Fibroblast of lung (primary cell): ENCODE results near the gene PIGZ. TPM values are rescaled to one million over a fixed set of nuclear protein-coding genes. Genes with fewer than 3 reads are reported as not detected.

Experiments used
- DNase-seq, 2 donors: peaks; one replicate each; pipeline versions ENCODE4 v3.0.0 to v3.0.0-alpha.2; 2010; ENCODE audit warnings: low read depth in 2 of 2
- H2AFZ ChIP-seq: 2 replicates; pipeline ENCODE4 v1.5.1; 2012; ENCODE audit warnings: low read length, control low read depth, inconsistent platforms
- H3K27ac ChIP-seq: 2 replicates; pipeline ENCODE4 v1.5.1; 2011; ENCODE audit warnings: low read length, control low read depth; ENCODE audit not compliant: insufficient read depth
- H3K27me3 ChIP-seq: 2 replicates; pipeline ENCODE4 v1.5.1; 2011; ENCODE audit warnings: mild to moderate bottlenecking, low read length; ENCODE audit not compliant: control insufficient read depth, insufficient read depth
- H3K36me3 ChIP-seq: 2 replicates; pipeline ENCODE4 v1.5.1; 2011; ENCODE audit warnings: low read length; ENCODE audit not compliant: control insufficient read depth, insufficient read depth
- H3K4me1 ChIP-seq: 2 replicates; pipeline ENCODE4 v1.5.1; 2011; ENCODE audit warnings: low read length; ENCODE audit not compliant: control insufficient read depth, insufficient read depth; ENCODE audit errors: extremely low read depth
- H3K4me2 ChIP-seq: 2 replicates; pipeline ENCODE4 v1.5.1; 2011; ENCODE audit warnings: low read length, control low read depth; ENCODE audit not compliant: insufficient read depth; ENCODE audit errors: extremely low read depth
- H3K4me3 ChIP-seq, 4 experiments: fragments of 200-600 bp in 1 of 4; sonication (generic) in 1 of 4; replicated peaks in 1 of 4; 2 replicates each; pipeline ENCODE4 v1.5.1; 2011 to 2016; ENCODE audit warnings: low read length in 4 of 4, low read depth in 3 of 4, mild to moderate bottlenecking in 3 of 4, control low read depth in 2 of 4, inconsistent platforms in 1 of 4, mixed read lengths in 1 of 4; ENCODE audit not compliant: insufficient read depth in 1 of 4; ENCODE audit errors: control extremely low read depth in 1 of 4
- H3K79me2 ChIP-seq: 2 replicates; pipeline ENCODE4 v1.5.1; 2012; ENCODE audit warnings: mild to moderate bottlenecking, low read length, inconsistent platforms; ENCODE audit not compliant: control insufficient read depth, insufficient read depth
- H3K9ac ChIP-seq: 2 replicates; pipeline ENCODE4 v1.5.1; 2011; ENCODE audit warnings: mild to moderate bottlenecking, low read length, control low read depth; ENCODE audit not compliant: insufficient read depth
- H3K9me3 ChIP-seq: 2 replicates; pipeline ENCODE4 v1.5.1; 2012; ENCODE audit warnings: low read depth, low read length; ENCODE audit not compliant: control insufficient read depth, insufficient read depth
- H4K20me1 ChIP-seq: 2 replicates; pipeline ENCODE4 v1.5.1; 2011; ENCODE audit warnings: low read length; ENCODE audit not compliant: control insufficient read depth, insufficient read depth; ENCODE audit errors: extremely low read depth
- CTCF ChIP-seq, 2 donors: IDR thresholded peaks in 1 of 2; conservative IDR thresholded peaks in 1 of 2; 1 replicate in 1 of 2; 2 replicates in 1 of 2; pipeline ENCODE4 v1.5.1; 2011 to 2012; ENCODE audit warnings: low read length in 2 of 2, control low read depth in 1 of 2, inconsistent platforms in 1 of 2, low read depth in 1 of 2, mild to moderate bottlenecking in 1 of 2
- EZH2 ChIP-seq: IDR thresholded peaks from 2 replicates; pipeline ENCODE4 v1.5.1; 2012; ENCODE audit warnings: low read length, control low read depth, mild to moderate bottlenecking; ENCODE audit errors: missing control alignments
- polyA plus RNA-seq, 2 donors: library from polyadenylated mRNA; depleted of rRNA in 1 of 2; stranded (reverse) in 1 of 2; unstranded in 1 of 2; fragments of >200 nt; gene quantifications; 2 replicates each; pipeline ENCODE4 v1.2.1, GENCODE V29; 2011 to 2012; ENCODE audit warnings: missing spikeins in 1 of 2
- total RNA-seq: library from RNA; depleted of rRNA; stranded (reverse); fragments of >200 nt; gene quantifications from 2 replicates; pipeline ENCODE4 v1.2.1, GENCODE V29; 2014

Gene PIGZ
- total and polyA plus RNA-seq, 2 donors (not counting 1 experiment from before 2014, with no cell fraction given) = 0.66 to 2.0 TPM

- no peak overlapping the region for H3K9ac ChIP-seq
- no peak overlapping the region for H3K4me3 ChIP-seq
- H3K9me3 ChIP-seq = no peaks in the 10 kb centered on the region
- no peaks in the 10 kb centered on the region for H4K20me1 ChIP-seq
- no peak overlapping the region for H2AFZ ChIP-seq
- H3K27me3 ChIP-seq = peaks cover 3% of the 10 kb centered on the region
- no peak overlapping the region for H3K27ac ChIP-seq
- no peak for DNase-seq
- H3K4me2 ChIP-seq = no peak overlapping the region
- H3K36me3 ChIP-seq = no peaks in the 10 kb centered on the region
- H3K4me1 ChIP-seq = no peaks in the 10 kb centered on the region
- no peaks in the 10 kb centered on the region for H3K79me2 ChIP-seq
- TF ChIP-seq EZH2 (no peak), CTCF (conservative IDR thresholded peaks at IDR 0.05 in 1 of 2, IDR thresholded peaks at IDR 0.05 in 1 of 2; ENCODE audit: low read depth in 1 of 2, low read length in 2 of 2) (no peak)
Observed at GRCh38 chr3:196992461-196993065, 23.9 kb upstream of the PIGZ start.

- H3K27me3 ChIP-seq = peaks cover 7% of the 10 kb centered on the region
- no peak overlapping the region for H2AFZ ChIP-seq
- H3K4me3 ChIP-seq = no peak overlapping the region
- no peak for TF ChIP-seq EZH2
- TF ChIP-seq CTCF (conservative IDR thresholded peaks at IDR 0.05 in 1 of 2, IDR thresholded peaks at IDR 0.05 in 1 of 2; ENCODE audit: low read depth in 1 of 2, low read length in 2 of 2) = no peak
- DNase-seq = no peak
- H3K36me3 ChIP-seq = no peaks in the 10 kb centered on the region
- H3K79me2 ChIP-seq = no peaks in the 10 kb centered on the region
- no peak overlapping the region for H3K9ac ChIP-seq
- no peaks in the 10 kb centered on the region for H3K4me1 ChIP-seq
- H3K4me2 ChIP-seq = no peak overlapping the region
- H3K9me3 ChIP-seq = no peaks in the 10 kb centered on the region
- H4K20me1 ChIP-seq = no peaks in the 10 kb centered on the region
- no peak overlapping the region for H3K27ac ChIP-seq
Observed at GRCh38 chr3:196991581-196992460, 23.2 kb upstream of the PIGZ start.

- no peak for DNase-seq
- Histone ChIP-seq H3K4me3 (no peak overlapping the region), H2AFZ (no peak overlapping the region), H3K9me3 (no peaks in the 10 kb centered on the region), H4K20me1 (no peaks in the 10 kb centered on the region), H3K36me3 (no peaks in the 10 kb centered on the region), H3K27me3 (peaks cover 7% of the 10 kb centered on the region), H3K4me2 (no peak overlapping the region), H3K79me2 (no peaks in the 10 kb centered on the region), H3K9ac (no peak overlapping the region), H3K4me1 (no peaks in the 10 kb centered on the region), H3K27ac (no peak overlapping the region)
- TF ChIP-seq EZH2 = no peak
- no peak for TF ChIP-seq CTCF (conservative IDR thresholded peaks at IDR 0.05 in 1 of 2, IDR thresholded peaks at IDR 0.05 in 1 of 2; ENCODE audit: low read depth in 1 of 2, low read length in 2 of 2)
Observed at GRCh38 chr3:196990601-196991007, 22.0 kb upstream of the PIGZ start.
